IMR-90 (cell line): ENCODE data around the gene TMED6. TPM values are rescaled to one million over a fixed set of nuclear protein-coding genes. Genes with fewer than 3 reads are reported as not detected.
"Not testable (repeated sequence)": the region's sequence is repeated elsewhere in the genome, so short reads cannot be mapped to it uniquely, and the experiment has no call there.

Experiments used
- ATAC-seq: fragments of 200-7000 bp; cut with Tn5 transposase; 2 replicates; pipeline ENCODE4 v1.9.1; 2020; ENCODE audit warnings: low read depth, mild to moderate bottlenecking, moderate library complexity
- BruUV-seq: library from RNA; stranded (reverse); fragments of 400-500 nt; replicated peaks from 2 replicates; lab custom pipeline; 2021; lab: Mats Ljungman, UMichigan
- CTCF ChIA-PET: fragments of 300-600 bp; formaldehyde crosslinking; extraction: SDS; loops from one replicate; lab custom pipeline; 2021; ENCODE audit warnings: antibody characterized with exemption; lab: Yijun Ruan, JAX
- POLR2A ChIA-PET: fragments of 300-600 bp; sonication (Branson Sonifier 250); formaldehyde crosslinking; loops from one replicate; lab custom pipeline; 2022; ENCODE audit warnings: antibody characterized with exemption; ENCODE audit not compliant: unreplicated experiment; lab: Charles Lee
- DNase-seq: peaks from one replicate; pipeline ENCODE4 v3.0.0; 2013
- H2AFZ ChIP-seq: replicated peaks from 2 replicates; pipeline ENCODE3; 2013; ENCODE audit warnings: low read length, mild to moderate bottlenecking; ENCODE audit not compliant: poor library complexity
- H2AK5ac ChIP-seq: 2 replicates; pipeline ENCODE4 v1.6.1; 2013; ENCODE audit warnings: low read depth, low read length, inconsistent platforms
- H2AK9ac ChIP-seq: replicated peaks from 2 replicates; pipeline ENCODE3; 2013; ENCODE audit warnings: mild to moderate bottlenecking, low read depth, low read length, moderate library complexity; ENCODE audit not compliant: poor library complexity
- H2BK120ac ChIP-seq: 2 replicates; pipeline ENCODE4 v1.6.1; 2013; ENCODE audit warnings: low read depth, low read length, inconsistent platforms
- H2BK15ac ChIP-seq: 3 replicates; pipeline ENCODE4 v1.6.1; 2013; ENCODE audit warnings: low read depth, low read length, inconsistent platforms
- H2BK20ac ChIP-seq: 2 replicates; pipeline ENCODE4 v1.6.1; 2013; ENCODE audit warnings: low read depth, mild to moderate bottlenecking, inconsistent platforms, low read length, moderate library complexity
- H2BK5ac ChIP-seq: 2 replicates; pipeline ENCODE4 v1.6.1; 2013; ENCODE audit warnings: mild to moderate bottlenecking, low read depth, low read length, inconsistent platforms; ENCODE audit not compliant: poor library complexity, severe bottlenecking
- H3K14ac ChIP-seq: replicated peaks from 2 replicates; pipeline ENCODE4 v1.6.1; 2013; ENCODE audit warnings: low read depth, low read length, inconsistent platforms
- H3K18ac ChIP-seq: 2 replicates; pipeline ENCODE4 v1.6.1; 2013; ENCODE audit warnings: low read depth, low read length, control low read depth
- H3K23ac ChIP-seq: 2 replicates; pipeline ENCODE4 v1.6.1; 2013; ENCODE audit warnings: low read depth, low read length, inconsistent platforms
- H3K27ac ChIP-seq: 2 replicates; pipeline ENCODE4 v1.5.1; 2013; ENCODE audit warnings: mild to moderate bottlenecking, control low read depth, low read length; ENCODE audit not compliant: insufficient read depth
- H3K27me3 ChIP-seq: 2 replicates; pipeline ENCODE4 v1.6.1; 2013; ENCODE audit warnings: low read length; ENCODE audit not compliant: control insufficient read depth, insufficient read depth
- H3K36me3 ChIP-seq: 2 replicates; pipeline ENCODE4 v1.6.1; 2013; ENCODE audit warnings: low read length, mixed read lengths; ENCODE audit not compliant: control insufficient read depth, insufficient read depth
- H3K4ac ChIP-seq: 2 replicates; pipeline ENCODE4 v1.6.1; 2013; ENCODE audit warnings: low read depth, low read length, inconsistent platforms
- H3K4me1 ChIP-seq: 2 replicates; pipeline ENCODE4 v1.6.1; 2013; ENCODE audit warnings: low read length, mixed read lengths; ENCODE audit not compliant: control insufficient read depth, insufficient read depth
- H3K4me2 ChIP-seq: 2 replicates; pipeline ENCODE4 v1.6.1; 2013; ENCODE audit warnings: low read depth, mild to moderate bottlenecking, control low read depth, low read length, moderate library complexity
- H3K4me3 ChIP-seq: 2 replicates; pipeline ENCODE4 v1.5.1; 2013; ENCODE audit warnings: low read depth, mild to moderate bottlenecking, control low read depth, low read length, moderate library complexity; ENCODE audit not compliant: insufficient read depth
- H3K56ac ChIP-seq: 2 replicates; pipeline ENCODE4 v1.6.1; 2013; ENCODE audit warnings: low read length, inconsistent platforms; ENCODE audit not compliant: insufficient read depth; ENCODE audit errors: extremely low read depth
- H3K79me1 ChIP-seq, 2 experiments: 2 replicates each; pipeline ENCODE4 v1.6.1; 2013; ENCODE audit warnings: low read length in 2 of 2, inconsistent platforms in 1 of 2, low read depth in 1 of 2
- H3K9ac ChIP-seq: 2 replicates; pipeline ENCODE4 v1.6.1; 2013; ENCODE audit warnings: low read depth, low read length, control low read depth
- H3K9me1 ChIP-seq: 2 replicates; pipeline ENCODE4 v1.6.1; 2013; ENCODE audit warnings: low read length, inconsistent platforms; ENCODE audit not compliant: insufficient read depth
- H3K9me3 ChIP-seq: 2 replicates; pipeline ENCODE4 v1.6.1; 2013; ENCODE audit warnings: low read length; ENCODE audit not compliant: control insufficient read depth, insufficient read depth
- H4K20me1 ChIP-seq: 2 replicates; pipeline ENCODE4 v1.6.1; 2013; ENCODE audit warnings: low read length, inconsistent platforms; ENCODE audit not compliant: insufficient read depth
- H4K5ac ChIP-seq: 2 replicates; pipeline ENCODE4 v1.6.1; 2013; ENCODE audit warnings: mild to moderate bottlenecking, low read depth, low read length, control low read depth
- H4K8ac ChIP-seq, 2 experiments: 2 replicates each; pipeline ENCODE4 v1.6.1; 2013; ENCODE audit warnings: low read depth in 2 of 2, low read length in 2 of 2, control low read depth in 1 of 2, inconsistent platforms in 1 of 2
- H4K91ac ChIP-seq: 2 replicates; pipeline ENCODE4 v1.6.1; 2013; ENCODE audit warnings: low read depth, low read length, inconsistent platforms; ENCODE audit not compliant: insufficient read depth
- CEBPB ChIP-seq: IDR thresholded peaks from 2 replicates; pipeline ENCODE4 v1.6.1; 2012; ENCODE audit warnings: low read depth, low read length, improper control_type of control experiment
- CHD1 ChIP-seq: IDR thresholded peaks from 2 replicates; pipeline ENCODE4 v1.6.1; 2012; ENCODE audit warnings: low read depth, low read length, improper control_type of control experiment
- MAFK ChIP-seq: IDR thresholded peaks from 2 replicates; pipeline ENCODE4 v1.6.1; 2012; ENCODE audit warnings: low read depth, low read length, improper control_type of control experiment
- MXI1 ChIP-seq: IDR thresholded peaks from 2 replicates; pipeline ENCODE4 v1.6.1; 2012; ENCODE audit warnings: low read depth, mild to moderate bottlenecking, low read length, moderate library complexity, borderline replicate concordance
- NFE2L2 ChIP-seq: fragments of 150-350 bp; IDR thresholded peaks from 2 replicates; pipeline ENCODE4 v1.6.1; 2016; ENCODE audit warnings: low read depth, mild to moderate bottlenecking, low read length
- RAD21 ChIP-seq: IDR thresholded peaks from 2 replicates; pipeline ENCODE4 v1.6.1; 2012; ENCODE audit warnings: low read length, improper control_type of control experiment
- RCOR1 ChIP-seq: IDR thresholded peaks from 2 replicates; pipeline ENCODE4 v1.6.1; 2012; ENCODE audit warnings: mild to moderate bottlenecking, low read length, improper control_type of control experiment; ENCODE audit not compliant: insufficient replicate concordance
- RFX5 ChIP-seq: IDR thresholded peaks from 2 replicates; pipeline ENCODE4 v1.8.0; 2012; ENCODE audit warnings: low read depth, mild to moderate bottlenecking, low read length, moderate library complexity
- WGBS, 2 experiments: methylation state at CpG; one replicate each; pipeline versions ENCODE4 v1.1.5 to v1.1.7; 2013; ENCODE audit warnings: missing lambda C conversion rate in 2 of 2; ENCODE audit not compliant: insufficient read length in 1 of 2; ENCODE audit errors: extremely low coverage in 2 of 2; 5-methylcytosine and 5-hydroxymethylcytosine counted together
- dilution Hi-C: fragments of 300-500 bp; cut with HindIII; formaldehyde crosslinking; loops from one replicate; pipeline ENCODE4 v1.14.3; 2018; ENCODE audit warnings: low sequenced_read_pairs; ENCODE audit not compliant: unreplicated experiment
- in situ Hi-C: fragments of 300-500 bp; cut with MboI; formaldehyde crosslinking; loops from 3 replicates; pipeline ENCODE4 v1.14.3; 2019; ENCODE audit warnings: low sequenced_read_pairs, inconsistent platforms, mixed read lengths
- intact Hi-C: fragments of 100-400 bp; cut with micrococcal nuclease; formaldehyde crosslinking; loops from 2 replicates; pipeline ENCODE4 v1.10.0; 2022
- polyA plus RNA-seq, 3 experiments: library from polyadenylated mRNA; depleted of rRNA; stranded (reverse); fragments of >200 nt; gene quantifications; 2 replicates each; pipeline ENCODE4 v1.2.3, GENCODE V29; 2012; ENCODE audit warnings: low replicate concordance in 1 of 3
- total RNA-seq: library from RNA; depleted of rRNA; stranded (reverse); fragments of >200 nt; gene quantifications from 2 replicates; pipeline ENCODE4 v1.2.3, GENCODE V29; 2012
- TF ChIP-seq, protein P1 (sequence below): conservative IDR thresholded peaks from 2 replicates; pipeline ENCODE4 v1.5.1; 2012; ENCODE audit warnings: mild to moderate bottlenecking, low read depth, low read length, improper control_type of control experiment

TMED6 gene
- total and polyA plus RNA-seq, 2 of the 4 experiments (the other 2 are of a cell fraction) = 0.10 TPM; not detected in 1

DNA sequence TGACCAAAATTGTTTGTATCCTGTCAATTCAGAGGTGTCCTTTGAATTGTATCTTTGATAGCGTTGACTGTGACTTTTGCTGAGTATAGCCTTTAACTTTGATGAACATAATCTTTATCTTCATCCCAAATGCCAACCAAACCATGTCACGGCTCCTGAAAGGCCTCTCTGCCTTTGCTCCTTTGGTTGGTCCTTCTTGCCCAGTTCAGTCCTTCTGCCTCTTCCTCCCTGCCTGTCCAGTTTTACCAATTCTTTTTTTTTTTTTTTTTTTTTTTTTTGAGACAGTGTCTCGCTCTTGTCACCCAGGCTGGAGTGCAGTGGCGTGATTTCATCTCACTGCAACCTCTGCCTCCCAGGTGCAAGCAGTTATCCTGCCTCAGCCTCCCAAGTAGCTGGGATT lies 53.3 kb downstream of the TMED6 start:
- ATAC-seq (no peak), DNase-seq (no peak)
- Histone ChIP-seq H2BK120ac (no peak overlapping the region), H3K4me1 (peaks cover 4% of the 10 kb centered on the region), H4K8ac (no peak overlapping the region), H3K9me3 (no peaks in the 10 kb centered on the region), H2BK5ac (no peak overlapping the region), H3K14ac (no peak overlapping the region), H3K4me3 (no peak overlapping the region), H3K4me2 (no peak overlapping the region), H2AFZ (no peak overlapping the region), H4K91ac (no peak overlapping the region), H2AK9ac (no peak overlapping the region), H3K79me1 (peaks cover 7 to 64% of the 10 kb centered on the region in 2 experiments; a peak in 3 of 4 replicates), H3K18ac (no peak overlapping the region), H3K27ac (no peak overlapping the region), H3K27me3 (no peaks in the 10 kb centered on the region), H4K5ac (no peak overlapping the region), H2BK20ac (no peak overlapping the region), H4K20me1 (peaks cover 3% of the 10 kb centered on the region; the same call in 1 of the 2 replicates), H3K9ac (no peak overlapping the region), H3K23ac (no peak overlapping the region), H3K4ac (no peak overlapping the region), H3K56ac (no peak overlapping the region), H2BK15ac (no peak overlapping the region), H3K36me3 (peaks cover 35% of the 10 kb centered on the region), H3K9me1 (peaks cover 12% of the 10 kb centered on the region), H2AK5ac (no peak overlapping the region)
- in situ Hi-C loops = no loop called here
- TF ChIP-seq CEBPB (no peak), RAD21 (no peak), CHD1 (no peak), RCOR1 (no peak), MXI1 (no peak), NFE2L2 (no peak), MAFK (no peak), RFX5 (no peak)
- TF ChIP-seq, protein P1, sequence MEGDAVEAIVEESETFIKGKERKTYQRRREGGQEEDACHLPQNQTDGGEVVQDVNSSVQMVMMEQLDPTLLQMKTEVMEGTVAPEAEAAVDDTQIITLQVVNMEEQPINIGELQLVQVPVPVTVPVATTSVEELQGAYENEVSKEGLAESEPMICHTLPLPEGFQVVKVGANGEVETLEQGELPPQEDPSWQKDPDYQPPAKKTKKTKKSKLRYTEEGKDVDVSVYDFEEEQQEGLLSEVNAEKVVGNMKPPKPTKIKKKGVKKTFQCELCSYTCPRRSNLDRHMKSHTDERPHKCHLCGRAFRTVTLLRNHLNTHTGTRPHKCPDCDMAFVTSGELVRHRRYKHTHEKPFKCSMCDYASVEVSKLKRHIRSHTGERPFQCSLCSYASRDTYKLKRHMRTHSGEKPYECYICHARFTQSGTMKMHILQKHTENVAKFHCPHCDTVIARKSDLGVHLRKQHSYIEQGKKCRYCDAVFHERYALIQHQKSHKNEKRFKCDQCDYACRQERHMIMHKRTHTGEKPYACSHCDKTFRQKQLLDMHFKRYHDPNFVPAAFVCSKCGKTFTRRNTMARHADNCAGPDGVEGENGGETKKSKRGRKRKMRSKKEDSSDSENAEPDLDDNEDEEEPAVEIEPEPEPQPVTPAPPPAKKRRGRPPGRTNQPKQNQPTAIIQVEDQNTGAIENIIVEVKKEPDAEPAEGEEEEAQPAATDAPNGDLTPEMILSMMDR = no peak
- CTCF ChIA-PET = no interaction called here
- intact Hi-C loops = no loop called here
- dilution Hi-C loops = no loop called here
- BruUV-seq = no TSS peak
- POLR2A ChIA-PET = no interaction called here
- WGBS, 2 experiments = no CpG with 5 or more reads among the region's 4 CpGs

DNA sequence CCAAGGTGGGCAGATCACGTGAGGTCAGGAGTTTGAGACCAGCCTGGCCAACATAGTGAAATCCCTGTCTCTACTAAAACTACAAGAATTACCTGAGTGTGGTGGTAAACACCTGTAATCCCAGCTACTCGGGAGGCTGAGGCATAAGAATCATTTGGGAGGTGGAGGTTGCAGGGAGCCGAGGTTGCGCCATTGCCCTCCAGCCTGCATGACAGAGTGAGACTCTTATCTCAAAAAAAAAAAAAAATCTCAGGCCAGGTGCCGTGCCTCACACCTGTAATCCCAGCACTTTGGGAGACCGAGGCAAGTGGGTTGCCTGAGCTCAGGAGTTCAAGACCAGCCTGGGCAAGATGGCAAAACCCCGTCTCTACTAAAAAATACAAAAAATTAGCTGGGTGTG lies 54.8 kb downstream of the TMED6 start:
- H4K8ac ChIP-seq, H3K14ac ChIP-seq, H3K18ac ChIP-seq, H4K91ac ChIP-seq, H4K20me1 ChIP-seq, H4K5ac ChIP-seq, intact Hi-C loops, H3K9ac ChIP-seq, H3K4me2 ChIP-seq, H2AK5ac ChIP-seq, H3K4ac ChIP-seq, CTCF ChIA-PET, H3K27me3 ChIP-seq, H2BK20ac ChIP-seq, in situ Hi-C loops, H2BK120ac ChIP-seq, BruUV-seq, H2BK5ac ChIP-seq, H3K4me3 ChIP-seq, ATAC-seq, H3K4me1 ChIP-seq, H2AK9ac ChIP-seq, H2BK15ac ChIP-seq, POLR2A ChIA-PET, H3K27ac ChIP-seq, H3K9me3 ChIP-seq, H3K56ac ChIP-seq, dilution Hi-C loops, H2AFZ ChIP-seq, DNase-seq, H3K23ac ChIP-seq, H3K9me1 ChIP-seq: not testable (repeated sequence)
- Histone ChIP-seq H3K36me3 (peaks cover 28% of the 10 kb centered on the region), H3K79me1 (peaks cover 5 to 58% of the 10 kb centered on the region in 2 experiments; a peak in 3 of 4 replicates)
- WGBS, 2 experiments = no CpG with 5 or more reads among the region's 7 CpGs
